Heart left ventricle (tissue), 13 donors: ENCODE measurements around the gene DAD1.

Source experiments
- CTCF ChIP-seq, 12 donors: fragments of 200-600 bp; sonication (generic) in 4 of 12; IDR thresholded peaks; one replicate each; pipeline versions ENCODE4 v1.5.0 to v1.8.0; 2018 to 2022; ENCODE audit warnings: antibody characterized with exemption in 12 of 12, mild to moderate bottlenecking in 5 of 12
- POLR2A ChIP-seq, 2 donors: fragments of 450-650 bp; IDR thresholded peaks; one replicate each; pipeline ENCODE4 v1.6.1; 2017; ENCODE audit warnings: antibody characterized with exemption in 2 of 2, mild to moderate bottlenecking in 2 of 2, moderate library complexity in 2 of 2
- donor health status: ischemic (EF 13 %, LVEDD 7.1; RV severe dilation, severe dysfunction).
- donor health status: DM: no; HTN: yes; CAD: no.
- donor health status: DM: no; HTN: no; CAD: no.
- donor health status: ischemic (EF 25% LVEDD 6.9; RV normal size, moderate dysfunction).
- donor health status: ischemic (EF 25% LVEDD 5.7; RV mildly dilated, moderate dysfunction).
- donor health status: ischemic (EF 35%, LVEDD 5.7; RV mildly dilated, moderate dysfunction).
- donor health status: nonischemic (EF 11% LVEDD 7.7; RV severe dilation, severe dysfunction).
- donor health status: DM: yes; HTN: yes; CAD: no.
- donor health status: PGD.
- donor health status: ischemic (EF 29% LVEDD 5.4; RV normal size, mild dysfunction).
- donor health status: nonischemic (EF 23%, LVEDD 6.1; RV moderate dilation, normal function).

GRCh38 chr14:22600027-22600426 is 11.0 kb upstream of the DAD1 start:
- TF ChIP-seq CTCF (IDR thresholded peaks at IDR 0.05) (no peak), POLR2A (IDR thresholded peaks at IDR 0.05) (no peak)
